GM10248 (cell line): ENCODE results near the gene KIF26B.

Experiments used
- CTCF ChIA-PET: fragments of 300-600 bp; sonication (Branson Sonifier 250); formaldehyde crosslinking; extraction: SDS; loops from one replicate; lab custom pipeline; 2021; ENCODE audit warnings: antibody characterized with exemption; lab: Yijun Ruan, JAX
- POLR2A ChIA-PET: fragments of 350-650 bp; sonication (Branson Sonifier 250); formaldehyde crosslinking; extraction: SDS; loops from one replicate; lab custom pipeline; 2020; ENCODE audit warnings: antibody characterized with exemption; lab: Yijun Ruan, JAX
- DNase-seq: peaks from one replicate; pipeline ENCODE4 v3.0.0; 2012; ENCODE audit errors: extremely low spot score
- TF ChIP-seq, protein P1 (sequence below): IDR thresholded peaks from 2 replicates; pipeline ENCODE4 v1.5.1; 2012; ENCODE audit warnings: mild to moderate bottlenecking, low read depth; ENCODE audit errors: extremely low read depth, missing control alignments, control extremely low read depth

The KIF26B gene

DNA sequence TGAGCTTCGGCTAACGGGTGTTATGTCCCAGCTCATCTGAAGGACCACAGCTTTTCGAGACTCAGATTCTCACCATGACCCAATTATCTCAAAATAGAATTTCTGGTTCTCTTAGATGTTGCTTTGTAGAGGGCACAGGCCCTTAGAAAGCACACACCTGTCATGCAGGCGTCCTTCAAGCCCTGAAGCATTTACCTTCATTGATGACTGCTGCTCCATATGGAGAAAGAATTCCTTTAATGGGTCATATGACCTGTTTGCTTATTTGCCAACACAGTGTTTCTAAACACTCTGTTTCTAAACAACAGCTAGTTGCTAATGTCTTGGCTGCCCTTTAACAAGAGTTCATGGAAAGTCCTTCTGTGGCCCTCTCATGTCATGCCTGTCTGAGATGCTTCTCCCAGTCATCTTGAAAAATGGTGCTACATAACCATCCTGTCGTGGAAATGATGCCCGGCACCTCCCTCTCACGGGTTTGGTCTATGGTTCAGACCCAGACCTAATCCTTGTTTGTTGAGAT lies 495.7 kb downstream of the KIF26B start:
- TF ChIP-seq, protein P1, sequence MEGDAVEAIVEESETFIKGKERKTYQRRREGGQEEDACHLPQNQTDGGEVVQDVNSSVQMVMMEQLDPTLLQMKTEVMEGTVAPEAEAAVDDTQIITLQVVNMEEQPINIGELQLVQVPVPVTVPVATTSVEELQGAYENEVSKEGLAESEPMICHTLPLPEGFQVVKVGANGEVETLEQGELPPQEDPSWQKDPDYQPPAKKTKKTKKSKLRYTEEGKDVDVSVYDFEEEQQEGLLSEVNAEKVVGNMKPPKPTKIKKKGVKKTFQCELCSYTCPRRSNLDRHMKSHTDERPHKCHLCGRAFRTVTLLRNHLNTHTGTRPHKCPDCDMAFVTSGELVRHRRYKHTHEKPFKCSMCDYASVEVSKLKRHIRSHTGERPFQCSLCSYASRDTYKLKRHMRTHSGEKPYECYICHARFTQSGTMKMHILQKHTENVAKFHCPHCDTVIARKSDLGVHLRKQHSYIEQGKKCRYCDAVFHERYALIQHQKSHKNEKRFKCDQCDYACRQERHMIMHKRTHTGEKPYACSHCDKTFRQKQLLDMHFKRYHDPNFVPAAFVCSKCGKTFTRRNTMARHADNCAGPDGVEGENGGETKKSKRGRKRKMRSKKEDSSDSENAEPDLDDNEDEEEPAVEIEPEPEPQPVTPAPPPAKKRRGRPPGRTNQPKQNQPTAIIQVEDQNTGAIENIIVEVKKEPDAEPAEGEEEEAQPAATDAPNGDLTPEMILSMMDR: no peak
- POLR2A ChIA-PET: no interaction called here
- DNase-seq: no peak
- CTCF ChIA-PET: interaction anchor here (1.1 to 2.1 kb wide), 3 partner anchors 9 to 42 kb away, joined by 3 to 9 read pairs (median 4); no protein-coding TSS in a partner anchor

DNA sequence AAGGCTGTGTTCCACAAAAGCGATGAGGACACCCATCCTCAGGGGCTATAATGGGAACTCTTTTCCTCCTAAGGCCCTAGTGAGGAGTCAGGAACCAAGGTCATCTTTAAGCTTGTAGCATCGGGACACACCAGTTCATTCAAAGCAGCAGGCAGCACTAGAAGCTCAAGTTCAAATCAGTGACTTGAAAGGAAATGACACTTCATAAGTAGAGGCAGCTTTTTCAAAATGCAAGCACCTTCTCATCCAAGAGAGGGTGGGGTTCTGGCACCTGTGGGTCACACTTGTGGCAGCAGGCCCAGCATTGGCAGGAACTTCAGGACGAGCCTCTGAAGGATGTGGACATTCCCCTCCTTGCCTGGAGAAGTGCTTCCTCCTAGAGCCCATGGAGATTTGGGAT lies 496.3 kb downstream of the KIF26B start:
- TF ChIP-seq, protein P1: no peak
- no peak for DNase-seq
- ChIA-PET POLR2A (no interaction called here), CTCF (interaction anchor here (1.1 to 2.1 kb wide), 3 partner anchors 9 to 41 kb away, joined by 3 to 9 read pairs (median 4); no protein-coding TSS in a partner anchor)

DNA sequence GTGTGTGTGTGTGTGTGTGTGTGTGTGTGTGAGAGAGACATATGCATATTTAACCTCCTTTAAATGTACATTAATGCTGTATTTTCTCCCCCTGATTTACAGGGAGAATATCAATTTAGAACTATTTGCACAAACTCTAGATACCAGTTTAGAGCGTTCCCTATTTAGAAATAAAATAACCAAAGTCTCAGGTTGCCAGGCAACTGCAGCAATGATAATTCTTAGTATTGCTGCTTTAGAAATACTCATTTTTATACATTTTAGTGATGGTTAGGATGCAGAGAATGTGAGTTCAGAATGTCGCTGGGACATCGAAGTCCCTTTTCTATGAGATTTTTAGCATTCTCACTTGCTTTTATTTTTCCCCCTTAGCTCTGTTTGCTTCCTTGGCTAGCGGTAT lies 497.3 kb downstream of the KIF26B start:
- CTCF ChIA-PET: interaction anchor here (2.1 kb wide), 1 partner anchor 40 kb away, joined by 4 read pairs; no protein-coding TSS in a partner anchor
- POLR2A ChIA-PET: no interaction called here
- TF ChIP-seq, protein P1: no peak

DNA sequence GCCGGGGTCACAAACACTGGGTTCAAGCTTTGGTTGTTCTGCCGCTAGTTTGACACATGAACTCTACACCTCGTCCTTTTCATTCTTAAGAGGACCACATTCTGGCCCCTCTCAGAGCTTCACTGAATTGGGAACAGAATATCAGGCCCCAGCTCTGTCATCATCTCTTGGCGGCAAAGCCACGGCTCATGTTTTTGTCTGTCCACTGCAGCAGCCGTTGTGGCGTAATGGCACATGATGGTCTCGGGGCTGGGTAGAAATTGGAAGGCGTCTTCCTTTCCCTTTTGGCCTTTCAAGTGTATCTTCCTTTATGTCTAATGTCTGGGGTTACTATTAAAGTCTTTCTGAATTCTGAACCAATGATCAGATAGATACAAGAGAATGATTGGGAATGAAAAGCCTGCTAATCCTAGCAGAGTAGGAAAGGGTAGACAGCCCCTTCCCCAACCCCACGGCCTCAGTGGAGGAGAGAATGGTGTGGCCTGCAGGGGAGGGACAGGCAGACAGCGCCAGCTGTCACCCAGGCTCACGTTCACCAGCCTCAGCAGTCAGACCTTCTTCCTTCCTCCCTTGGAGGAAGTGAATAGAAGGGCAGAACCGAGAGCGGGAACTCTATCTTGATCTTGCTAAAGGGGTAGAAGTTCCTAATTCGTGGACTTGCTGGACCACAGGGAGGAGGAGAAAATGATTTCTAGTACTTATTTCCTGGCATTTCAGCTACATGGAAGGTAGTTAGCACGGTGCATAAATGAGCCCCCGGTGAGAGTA lies 498.1 kb downstream of the KIF26B start:
- DNase-seq: no peak
- POLR2A ChIA-PET: interaction anchor here (0.5 kb wide), 1 partner anchor 929 kb away, joined by 4 read pairs; no protein-coding TSS in a partner anchor
- TF ChIP-seq, protein P1: no peak
- CTCF ChIA-PET: interaction anchor here (2.1 kb wide), 1 partner anchor 39 kb away, joined by 4 read pairs; no protein-coding TSS in a partner anchor

More for the DNA sequence above, 497.3 kb downstream of the KIF26B start:
- no peak for DNase-seq

DNA sequence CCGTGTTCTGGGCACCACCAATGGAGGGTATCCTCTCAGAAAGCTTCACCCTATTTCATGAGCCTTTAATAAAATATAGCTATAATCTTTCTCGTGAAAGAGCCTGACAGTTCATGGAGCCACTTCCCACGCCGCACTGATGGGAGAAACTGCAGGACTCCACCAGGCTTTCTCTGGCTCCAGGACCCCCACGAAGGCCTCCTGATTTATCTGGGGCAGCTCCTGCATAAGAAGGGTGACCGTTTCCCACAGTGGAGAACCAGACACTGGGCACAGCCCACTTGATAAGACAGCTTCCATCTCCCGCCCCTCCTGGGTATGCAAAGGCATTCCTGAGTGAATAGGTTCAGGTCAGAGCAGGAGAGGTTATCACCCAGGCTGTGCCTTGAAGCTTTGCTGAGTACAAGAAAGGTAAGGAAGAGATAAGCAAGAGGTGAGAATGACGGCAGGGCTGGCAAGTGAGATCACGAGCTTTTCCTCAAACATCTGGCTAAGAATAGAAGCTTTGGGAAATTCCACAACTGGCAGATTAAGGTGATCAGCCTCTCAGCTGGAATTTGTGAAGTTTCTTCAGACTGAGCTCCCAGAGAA lies 499.8 kb downstream of the KIF26B start:
- POLR2A ChIA-PET: no interaction called here
- TF ChIP-seq, protein P1: no peak
- CTCF ChIA-PET: interaction anchor here (0.9 to 1.2 kb wide), 3 partner anchors 8 to 15 kb away, joined by 3 to 4 read pairs (median 3); no protein-coding TSS in a partner anchor
- no peak for DNase-seq

DNA sequence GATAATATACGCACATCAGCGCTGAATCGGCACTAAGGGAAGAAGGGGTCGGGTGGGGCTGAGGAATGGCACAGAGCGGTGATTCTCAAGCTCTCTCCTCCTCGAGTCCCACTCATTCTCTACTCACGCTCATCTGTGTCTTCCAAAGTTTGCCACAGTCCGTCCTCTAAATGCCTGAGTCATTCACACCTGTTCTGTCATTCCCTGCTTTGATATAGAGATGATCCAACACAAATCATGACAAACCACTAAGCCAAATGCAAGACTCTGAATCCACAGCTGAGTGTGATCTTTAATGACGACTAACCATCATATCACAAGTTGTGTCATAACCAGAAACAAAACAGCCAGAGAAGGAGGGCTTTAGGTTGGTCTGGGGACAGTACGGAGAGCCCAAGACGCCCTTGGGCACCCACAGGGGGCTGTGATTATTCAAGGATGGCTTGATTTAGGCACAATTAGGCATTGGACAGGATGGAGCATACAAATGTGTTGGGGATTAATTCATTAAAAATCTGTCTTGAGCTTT lies 501.5 kb downstream of the KIF26B start:
- DNase-seq: no peak
- CTCF ChIA-PET: interaction anchor here (1.3 kb wide), 1 partner anchor 19 kb away, joined by 3 read pairs; no protein-coding TSS in a partner anchor
- TF ChIP-seq, protein P1: no peak
- POLR2A ChIA-PET: no interaction called here
